ENCODE measurements around the gene EIF3K.

The EIF3K gene

DNA sequence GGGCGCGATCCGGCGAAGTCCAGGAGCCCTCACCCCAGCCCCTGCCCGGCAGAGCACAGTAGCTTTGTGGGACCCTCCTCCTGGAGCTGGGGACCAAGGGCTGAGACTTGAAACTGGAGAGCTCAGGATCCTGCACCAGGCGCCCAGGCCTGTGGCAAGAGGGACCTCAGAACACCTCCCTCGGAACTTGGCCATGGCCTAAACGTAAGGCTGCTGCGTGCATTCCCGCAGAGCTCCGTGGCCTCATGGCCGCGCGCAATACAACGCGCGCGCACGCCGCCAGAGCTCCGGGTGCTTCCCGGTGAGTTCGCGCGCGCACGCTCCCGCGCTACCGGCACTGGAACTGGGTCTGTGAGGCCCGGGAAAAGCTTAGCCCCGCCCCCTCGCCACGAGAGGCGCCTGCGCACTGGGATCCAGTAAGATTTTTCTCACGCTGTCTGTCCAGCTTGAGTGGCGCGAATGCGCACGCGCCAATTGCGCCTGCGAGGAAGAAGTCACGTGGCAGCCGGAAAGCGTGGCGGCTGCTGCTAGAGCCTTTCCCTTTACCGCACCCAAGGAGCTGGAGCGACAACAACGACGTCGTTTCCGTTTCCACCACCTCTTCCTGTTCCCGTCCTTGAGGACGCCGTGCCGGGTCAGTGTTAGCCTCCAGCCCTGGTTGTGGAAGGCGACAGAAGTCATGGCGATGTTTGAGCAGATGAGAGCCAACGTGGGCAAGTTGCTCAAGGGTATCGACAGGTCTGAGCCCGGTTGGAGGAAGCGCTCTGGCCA, at the start of gene EIF3K (continued):
- TF ChIP-seq, protein P1, sequence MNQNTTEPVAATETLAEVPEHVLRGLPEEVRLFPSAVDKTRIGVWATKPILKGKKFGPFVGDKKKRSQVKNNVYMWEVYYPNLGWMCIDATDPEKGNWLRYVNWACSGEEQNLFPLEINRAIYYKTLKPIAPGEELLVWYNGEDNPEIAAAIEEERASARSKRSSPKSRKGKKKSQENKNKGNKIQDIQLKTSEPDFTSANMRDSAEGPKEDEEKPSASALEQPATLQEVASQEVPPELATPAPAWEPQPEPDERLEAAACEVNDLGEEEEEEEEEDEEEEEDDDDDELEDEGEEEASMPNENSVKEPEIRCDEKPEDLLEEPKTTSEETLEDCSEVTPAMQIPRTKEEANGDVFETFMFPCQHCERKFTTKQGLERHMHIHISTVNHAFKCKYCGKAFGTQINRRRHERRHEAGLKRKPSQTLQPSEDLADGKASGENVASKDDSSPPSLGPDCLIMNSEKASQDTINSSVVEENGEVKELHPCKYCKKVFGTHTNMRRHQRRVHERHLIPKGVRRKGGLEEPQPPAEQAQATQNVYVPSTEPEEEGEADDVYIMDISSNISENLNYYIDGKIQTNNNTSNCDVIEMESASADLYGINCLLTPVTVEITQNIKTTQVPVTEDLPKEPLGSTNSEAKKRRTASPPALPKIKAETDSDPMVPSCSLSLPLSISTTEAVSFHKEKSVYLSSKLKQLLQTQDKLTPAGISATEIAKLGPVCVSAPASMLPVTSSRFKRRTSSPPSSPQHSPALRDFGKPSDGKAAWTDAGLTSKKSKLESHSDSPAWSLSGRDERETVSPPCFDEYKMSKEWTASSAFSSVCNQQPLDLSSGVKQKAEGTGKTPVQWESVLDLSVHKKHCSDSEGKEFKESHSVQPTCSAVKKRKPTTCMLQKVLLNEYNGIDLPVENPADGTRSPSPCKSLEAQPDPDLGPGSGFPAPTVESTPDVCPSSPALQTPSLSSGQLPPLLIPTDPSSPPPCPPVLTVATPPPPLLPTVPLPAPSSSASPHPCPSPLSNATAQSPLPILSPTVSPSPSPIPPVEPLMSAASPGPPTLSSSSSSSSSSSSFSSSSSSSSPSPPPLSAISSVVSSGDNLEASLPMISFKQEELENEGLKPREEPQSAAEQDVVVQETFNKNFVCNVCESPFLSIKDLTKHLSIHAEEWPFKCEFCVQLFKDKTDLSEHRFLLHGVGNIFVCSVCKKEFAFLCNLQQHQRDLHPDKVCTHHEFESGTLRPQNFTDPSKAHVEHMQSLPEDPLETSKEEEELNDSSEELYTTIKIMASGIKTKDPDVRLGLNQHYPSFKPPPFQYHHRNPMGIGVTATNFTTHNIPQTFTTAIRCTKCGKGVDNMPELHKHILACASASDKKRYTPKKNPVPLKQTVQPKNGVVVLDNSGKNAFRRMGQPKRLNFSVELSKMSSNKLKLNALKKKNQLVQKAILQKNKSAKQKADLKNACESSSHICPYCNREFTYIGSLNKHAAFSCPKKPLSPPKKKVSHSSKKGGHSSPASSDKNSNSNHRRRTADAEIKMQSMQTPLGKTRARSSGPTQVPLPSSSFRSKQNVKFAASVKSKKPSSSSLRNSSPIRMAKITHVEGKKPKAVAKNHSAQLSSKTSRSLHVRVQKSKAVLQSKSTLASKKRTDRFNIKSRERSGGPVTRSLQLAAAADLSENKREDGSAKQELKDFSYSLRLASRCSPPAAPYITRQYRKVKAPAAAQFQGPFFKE (tag by site-specific recombination; IDR thresholded peaks at IDR 0.05; ENCODE audit: borderline replicate concordance), result no peak
- TF ChIP-seq MZF1 (tag by site-specific recombination; IDR thresholded peaks at IDR 0.05; ENCODE audit: borderline replicate concordance) (no peak), ZNF677 (tag by site-specific recombination; IDR thresholded peaks at IDR 0.05) (no peak), ZNF341 (tag by site-specific recombination; IDR thresholded peaks at IDR 0.05; ENCODE audit: low read depth) (no peak), SCRT2 (tag by site-specific recombination; IDR thresholded peaks at IDR 0.05) (no peak), ZSCAN23 (tag by site-specific recombination; IDR thresholded peaks at IDR 0.05) (no peak), ZNF416 (tag by site-specific recombination; IDR thresholded peaks at IDR 0.05) (no peak), ZNF610 (tag by site-specific recombination; IDR thresholded peaks at IDR 0.05; ENCODE audit: borderline replicate concordance) (no peak; the same call in 1 of the 2 replicates), ZNF214 (tag by site-specific recombination; IDR thresholded peaks at IDR 0.05; ENCODE audit: borderline replicate concordance) (no peak), GLI4 (tag by site-specific recombination; IDR thresholded peaks at IDR 0.05) (no peak), ZNF157 (tag by site-specific recombination; IDR thresholded peaks at IDR 0.05) (no peak), ZNF510 (tag by site-specific recombination; IDR thresholded peaks at IDR 0.05; ENCODE audit: insufficient replicate concordance) (no peak), ZSCAN16 (tag by site-specific recombination; IDR thresholded peaks at IDR 0.05) (no peak), ZNF670 (tag by site-specific recombination; IDR thresholded peaks at IDR 0.05; ENCODE audit: low read depth) (no peak), ZFP69B (tag by site-specific recombination; IDR thresholded peaks at IDR 0.05) (peak; percentile 77), SP7 (tag by site-specific recombination; IDR thresholded peaks at IDR 0.05) (peak; percentile 65), ZNF302 (tag by site-specific recombination; IDR thresholded peaks at IDR 0.05; ENCODE audit: low read depth) (no peak), ZNF658 (tag by site-specific recombination; IDR thresholded peaks at IDR 0.05) (no peak), TRIM28 (IDR thresholded peaks at IDR 0.05; ENCODE audit: borderline replicate concordance, low read length) (no peak), ZNF16 (tag by site-specific recombination; IDR thresholded peaks at IDR 0.05; ENCODE audit: low read depth) (no peak), ZNF266 (tag by site-specific recombination; IDR thresholded peaks at IDR 0.05; ENCODE audit: low read depth) (no peak), SETDB1 (IDR thresholded peaks at IDR 0.05; ENCODE audit: insufficient read length, low read length) (no peak), GLIS2 (tag by site-specific recombination; IDR thresholded peaks at IDR 0.05) (no peak), ZBTB8A (tag by site-specific recombination; IDR thresholded peaks at IDR 0.05) (no peak; the same call in 1 of the 2 replicates), ZNF394 (tag by site-specific recombination; IDR thresholded peaks at IDR 0.05; ENCODE audit: borderline replicate concordance) (no peak; the same call in 1 of the 2 replicates), BCL11A (tag by site-specific recombination; IDR thresholded peaks at IDR 0.05; ENCODE audit: low read depth) (no peak), ZNF664 (tag by site-specific recombination; IDR thresholded peaks at IDR 0.05) (no peak)
- TF ChIP-seq, protein P2, sequence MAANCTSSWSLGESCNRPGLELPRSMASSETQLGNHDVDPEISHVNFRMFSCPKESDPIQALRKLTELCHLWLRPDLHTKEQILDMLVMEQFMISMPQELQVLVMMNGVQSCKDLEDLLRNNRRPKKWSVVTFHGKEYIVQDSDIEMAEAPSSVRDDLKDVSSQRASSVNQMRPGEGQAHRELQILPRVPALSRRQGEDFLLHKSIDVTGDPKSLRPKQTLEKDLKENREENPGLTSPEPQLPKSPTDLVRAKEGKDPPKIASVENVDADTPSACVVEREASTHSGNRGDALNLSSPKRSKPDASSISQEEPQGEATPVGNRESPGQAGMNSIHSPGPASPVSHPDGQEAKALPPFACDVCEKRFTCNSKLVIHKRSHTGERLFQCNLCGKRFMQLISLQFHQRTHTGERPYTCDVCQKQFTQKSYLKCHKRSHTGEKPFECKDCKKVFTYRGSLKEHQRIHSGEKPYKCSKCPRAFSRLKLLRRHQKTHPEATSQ (tag by site-specific recombination; IDR thresholded peaks at IDR 0.05), result peak; percentile 75; the same call in 1 of the 2 replicates
- TF ChIP-seq, protein P3, sequence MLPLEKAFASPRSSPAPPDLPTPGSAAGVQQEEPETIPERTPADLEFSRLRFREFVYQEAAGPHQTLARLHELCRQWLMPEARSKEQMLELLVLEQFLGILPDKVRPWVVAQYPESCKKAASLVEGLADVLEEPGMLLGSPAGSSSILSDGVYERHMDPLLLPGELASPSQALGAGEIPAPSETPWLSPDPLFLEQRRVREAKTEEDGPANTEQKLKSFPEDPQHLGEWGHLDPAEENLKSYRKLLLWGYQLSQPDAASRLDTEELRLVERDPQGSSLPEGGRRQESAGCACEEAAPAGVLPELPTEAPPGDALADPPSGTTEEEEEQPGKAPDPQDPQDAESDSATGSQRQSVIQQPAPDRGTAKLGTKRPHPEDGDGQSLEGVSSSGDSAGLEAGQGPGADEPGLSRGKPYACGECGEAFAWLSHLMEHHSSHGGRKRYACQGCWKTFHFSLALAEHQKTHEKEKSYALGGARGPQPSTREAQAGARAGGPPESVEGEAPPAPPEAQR (tag by site-specific recombination; IDR thresholded peaks at IDR 0.05), result no peak
- TF ChIP-seq, protein P4, sequence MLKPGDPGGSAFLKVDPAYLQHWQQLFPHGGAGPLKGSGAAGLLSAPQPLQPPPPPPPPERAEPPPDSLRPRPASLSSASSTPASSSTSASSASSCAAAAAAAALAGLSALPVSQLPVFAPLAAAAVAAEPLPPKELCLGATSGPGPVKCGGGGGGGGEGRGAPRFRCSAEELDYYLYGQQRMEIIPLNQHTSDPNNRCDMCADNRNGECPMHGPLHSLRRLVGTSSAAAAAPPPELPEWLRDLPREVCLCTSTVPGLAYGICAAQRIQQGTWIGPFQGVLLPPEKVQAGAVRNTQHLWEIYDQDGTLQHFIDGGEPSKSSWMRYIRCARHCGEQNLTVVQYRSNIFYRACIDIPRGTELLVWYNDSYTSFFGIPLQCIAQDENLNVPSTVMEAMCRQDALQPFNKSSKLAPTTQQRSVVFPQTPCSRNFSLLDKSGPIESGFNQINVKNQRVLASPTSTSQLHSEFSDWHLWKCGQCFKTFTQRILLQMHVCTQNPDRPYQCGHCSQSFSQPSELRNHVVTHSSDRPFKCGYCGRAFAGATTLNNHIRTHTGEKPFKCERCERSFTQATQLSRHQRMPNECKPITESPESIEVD (tag by site-specific recombination; IDR thresholded peaks at IDR 0.05), result no peak

Measured in HEK293 (cell line).